ENCODE data around the gene TMEM190. TPM values are rescaled to one million over a fixed set of nuclear protein-coding genes. Genes with fewer than 3 reads are reported as not detected.
A peak's percentile ranks its signal among the peaks of the same experiment; 100 is the strongest.

The TMEM190 gene
- total and polyA plus RNA-seq, 7 donors: 0.26 TPM; not detected in 6

- no peaks in the 10 kb centered on the region for H3K9me3 ChIP-seq
- no peak overlapping the region for H3K27ac ChIP-seq
- no peak for DNase-seq
- WGBS, 2 donors: 90 to 92% methylated on average over 50 of the region's 50 CpGs
- H3K36me3 ChIP-seq: peaks cover 0 to 33% (median 17%) of the 10 kb centered on the region in 4 donors
- H3K4me1 ChIP-seq: peaks cover 0 to 29% (median 23%) of the 10 kb centered on the region in 4 donors
- intact Hi-C loops (cut with DNase I): loop anchor here (2.0 to 5.0 kb wide), 3 partner anchors 40 to 313 kb away; partner anchors contain the start of gene U2AF2
- H3K4me3 ChIP-seq: peak overlapping the region in 2 of 4 donors; percentile 73 to 84
- TF ChIP-seq POLR2A (IDR thresholded peaks at IDR 0.05): no peak
- no peak for TF ChIP-seq EP300 (IDR thresholded peaks at IDR 0.05)
- TF ChIP-seq POLR2AphosphoS5 (IDR thresholded peaks at IDR 0.05): no peak
- H3K27me3 ChIP-seq: no peaks in the 10 kb centered on the region
Measured at GRCh38 chr19:55341595-55342531, 34.8 kb upstream of the TMEM190 start.

GRCh38 chr19:55344444-55344843 is 32.2 kb upstream of the TMEM190 start:
- DNase-seq: no peak
- WGBS, 2 donors: 81 to 86% methylated on average over 9 of the region's 9 CpGs
- Histone ChIP-seq H3K4me1 (peaks cover 0 to 23% (median 17%) of the 10 kb centered on the region in 4 donors), H3K9me3 (no peaks in the 10 kb centered on the region), H3K27me3 (no peaks in the 10 kb centered on the region), H3K36me3 (peaks cover 0 to 39% (median 18%) of the 10 kb centered on the region in 4 donors), H3K4me3 (no peak overlapping the region), H3K27ac (no peak overlapping the region)
- no peak for TF ChIP-seq CTCF (IDR thresholded peaks at IDR 0.05)
- TF ChIP-seq POLR2AphosphoS5 (IDR thresholded peaks at IDR 0.05): no peak
- TF ChIP-seq EP300 (IDR thresholded peaks at IDR 0.05): no peak
- no peak for TF ChIP-seq POLR2A (IDR thresholded peaks at IDR 0.05)
- intact Hi-C loops (cut with DNase I): loop anchor here (5.0 kb wide), 2 partner anchors 42 to 57 kb away; no protein-coding TSS in a partner anchor

- Histone ChIP-seq H3K27ac (peak overlapping the region in 1 of 4 donors; percentile 20), H3K27me3 (peaks cover 0 to 6% (median 2%) of the 10 kb centered on the region in 3 donors), H3K9me3 (no peaks in the 10 kb centered on the region), H3K4me3 (no peak overlapping the region), H3K4me1 (peaks cover 0 to 20% (median 16%) of the 10 kb centered on the region in 4 donors), H3K36me3 (peaks cover 0 to 39% (median 18%) of the 10 kb centered on the region in 4 donors)
- no peak for DNase-seq
- intact Hi-C loops (cut with DNase I): no loop called here
- 84 to 88% methylated on average over 22 of the region's 22 CpGs for WGBS, 2 donors
- TF ChIP-seq POLR2AphosphoS5 (IDR thresholded peaks at IDR 0.05) (no peak), EP300 (IDR thresholded peaks at IDR 0.05) (no peak), POLR2A (IDR thresholded peaks at IDR 0.05) (no peak), CTCF (IDR thresholded peaks at IDR 0.05) (no peak)
Measured at GRCh38 chr19:55345101-55345817, 31.4 kb upstream of the TMEM190 start.

GRCh38 chr19:55345818-55346724 is 30.6 kb upstream of the TMEM190 start:
- Histone ChIP-seq H3K27me3 (peaks cover 0 to 15% (median 10%) of the 10 kb centered on the region in 3 donors), H3K36me3 (peaks cover 0 to 39% (median 18%) of the 10 kb centered on the region in 4 donors), H3K4me1 (peaks cover 0 to 12% (median 8%) of the 10 kb centered on the region in 4 donors), H3K27ac (peak overlapping the region in 1 of 4 donors; percentile 28), H3K9me3 (no peaks in the 10 kb centered on the region), H3K4me3 (no peak overlapping the region)
- WGBS, 2 donors: 78 to 88% methylated on average over 43 of the region's 43 CpGs
- TF ChIP-seq POLR2A (IDR thresholded peaks at IDR 0.05) (no peak), CTCF (IDR thresholded peaks at IDR 0.05) (no peak), POLR2AphosphoS5 (IDR thresholded peaks at IDR 0.05) (no peak), EP300 (IDR thresholded peaks at IDR 0.05) (no peak)
- DNase-seq: no peak
- intact Hi-C loops (cut with DNase I): no loop called here

Measured in sigmoid colon (tissue), 7 donors.